ENCODE data around the gene KDM2A. TPM values are rescaled to one million over a fixed set of nuclear protein-coding genes. Genes with fewer than 3 reads are reported as not detected.
"Not testable (repeated sequence)": the region's sequence is repeated elsewhere in the genome, so short reads cannot be mapped to it uniquely, and the experiment has no call there.

The KDM2A gene
- total RNA-seq, 1 donor from 2014 or later: 28.1 TPM

GRCh38 chr11:67167091-67167490, 48.0 kb downstream of the KDM2A start:
- no peak for DNase-seq (ENCODE audit: low read depth in 2 of 2)

- DNase-seq (ENCODE audit: low read depth in 2 of 2): no peak
Measured at GRCh38 chr11:67167719-67168118, 48.7 kb downstream of the KDM2A start.

GRCh38 chr11:67168911-67169310, 49.8 kb downstream of the KDM2A start:
- DNase-seq (ENCODE audit: low read depth in 2 of 2): not testable (repeated sequence)

- DNase-seq (ENCODE audit: low read depth in 2 of 2): no peak
Measured at GRCh38 chr11:67174311-67174710, 55.2 kb downstream of the KDM2A start.

- no peak for DNase-seq (ENCODE audit: low read depth in 2 of 2)
Measured at GRCh38 chr11:67177399-67178281, 58.6 kb downstream of the KDM2A start.

- DNase-seq (ENCODE audit: low read depth in 2 of 2): no peak
Measured at GRCh38 chr11:67178421-67178820, 59.4 kb downstream of the KDM2A start.

GRCh38 chr11:67178878-67179277, 59.8 kb downstream of the KDM2A start:
- DNase-seq (ENCODE audit: low read depth in 2 of 2): no peak

GRCh38 chr11:67179892-67180490, 60.9 kb downstream of the KDM2A start:
- DNase-seq (ENCODE audit: low read depth in 2 of 2): peak in 1 of 2 donors; percentile 10

- DNase-seq (ENCODE audit: low read depth in 2 of 2): no peak
Measured at GRCh38 chr11:67194096-67194495, 75.0 kb downstream of the KDM2A start.

GRCh38 chr11:67195971-67196456, 77.0 kb downstream of the KDM2A start:
- no peak for DNase-seq (ENCODE audit: low read depth in 2 of 2)

- DNase-seq (ENCODE audit: low read depth in 2 of 2): no peak
Measured at GRCh38 chr11:67197606-67198005, 78.5 kb downstream of the KDM2A start.

- not testable (repeated sequence) for DNase-seq (ENCODE audit: low read depth in 2 of 2)
Measured at GRCh38 chr11:67198781-67199180, 79.7 kb downstream of the KDM2A start.

- DNase-seq (ENCODE audit: low read depth in 2 of 2): no peak
Measured at GRCh38 chr11:67199751-67200150, 80.7 kb downstream of the KDM2A start.

- DNase-seq (ENCODE audit: low read depth in 2 of 2): no peak
Measured at GRCh38 chr11:67202028-67202427, 83.0 kb downstream of the KDM2A start.

GRCh38 chr11:67204822-67205221, 85.8 kb downstream of the KDM2A start:
- DNase-seq (ENCODE audit: low read depth in 2 of 2): no peak

- not testable (repeated sequence) for DNase-seq (ENCODE audit: low read depth in 2 of 2)
Measured at GRCh38 chr11:67209222-67209621, 90.2 kb downstream of the KDM2A start.

- DNase-seq (ENCODE audit: low read depth in 2 of 2): no peak
Measured at GRCh38 chr11:67211656-67212436, 92.8 kb downstream of the KDM2A start.

GRCh38 chr11:67213178-67213621, 94.1 kb downstream of the KDM2A start:
- no peak for DNase-seq (ENCODE audit: low read depth in 2 of 2)

- DNase-seq (ENCODE audit: low read depth in 2 of 2): no peak
Measured at GRCh38 chr11:67227726-67228125, 108.7 kb downstream of the KDM2A start.

- no peak for DNase-seq (ENCODE audit: low read depth in 2 of 2)
Measured at GRCh38 chr11:67230406-67230805, 111.3 kb downstream of the KDM2A start.

GRCh38 chr11:67230886-67231285, 111.8 kb downstream of the KDM2A start:
- DNase-seq (ENCODE audit: low read depth in 2 of 2): no peak
